Activated T-cell treated with anti-CD3 and anti-CD28 coated beads, Interleukin-2, amount 50 U/mL, for 72 hours (primary cell): ENCODE measurements around the gene FCGBP. TPM values are rescaled to one million over a fixed set of nuclear protein-coding genes. Genes with fewer than 3 reads are reported as not detected.
A peak's percentile ranks its signal among the peaks of the same experiment; 100 is the strongest.

ENCODE experiments used
- ATAC-seq, 2 donors: fragments of 150-1000 bp; cut with Tn5 transposase; replicated peaks in 1 of 2; 2 replicates each; pipeline ENCODE4 v1.10.0; 2021; ENCODE audit warnings: moderate library complexity in 2 of 2, mild to moderate bottlenecking in 1 of 2
- DNase-seq, 2 donors: peaks; one replicate each; pipeline ENCODE4 v3.0.0; 2021 to 2022; ENCODE audit warnings: mixed read lengths in 1 of 2
- H3K27ac Mint-ChIP-seq: one replicate; pipeline ENCODE4 v1.8.0; 2022; ENCODE audit warnings: mild to moderate bottlenecking, moderate library complexity, mixed read lengths
- H3K27me3 Mint-ChIP-seq: one replicate; pipeline ENCODE4 v1.8.0; 2022; ENCODE audit warnings: low read depth, mixed read lengths
- H3K36me3 Mint-ChIP-seq, 2 donors: one replicate each; pipeline ENCODE4 v1.8.0; 2022; ENCODE audit warnings: mixed read lengths in 2 of 2, mild to moderate bottlenecking in 1 of 2; ENCODE audit not compliant: insufficient read depth in 2 of 2
- H3K4me1 Mint-ChIP-seq: one replicate; pipeline ENCODE4 v1.8.0; 2022; ENCODE audit warnings: low read depth, mixed read lengths
- H3K4me3 Mint-ChIP-seq, 2 donors: one replicate each; pipeline ENCODE4 v1.8.0; 2022; ENCODE audit warnings: mild to moderate bottlenecking in 2 of 2, mixed read lengths in 2 of 2, moderate library complexity in 2 of 2
- H3K9me3 Mint-ChIP-seq, 2 donors: one replicate each; pipeline ENCODE4 v1.8.0; 2022; ENCODE audit warnings: mixed read lengths in 2 of 2
- total RNA-seq, 2 donors: library from RNA; stranded (reverse); gene quantifications; one replicate each; pipeline ENCODE4 v1.2.3, GENCODE V29; 2022

Gene FCGBP
- total RNA-seq, 2 donors from 2014 or later = 7.2 to 13.4 TPM

GRCh38 chr19:39940221-39940833 is 5.9 kb upstream of the FCGBP start:
- peaks cover 0 to 5% of the 10 kb centered on the region in 2 donors for H3K9me3 Mint-ChIP-seq
- H3K27me3 Mint-ChIP-seq = no peaks in the 10 kb centered on the region
- peak overlapping the region; percentile 87 for H3K27ac Mint-ChIP-seq
- DNase-seq = no peak
- H3K4me3 Mint-ChIP-seq = peak overlapping the region in 1 of 2 donors; percentile 77
- peaks cover 71% of the 10 kb centered on the region for H3K4me1 Mint-ChIP-seq
- no peak for ATAC-seq
- peaks cover 10 to 13% of the 10 kb centered on the region in 2 donors for H3K36me3 Mint-ChIP-seq

- DNase-seq = no peak
- peaks cover 0 to 5% of the 10 kb centered on the region in 2 donors for H3K9me3 Mint-ChIP-seq
- no peaks in the 10 kb centered on the region for H3K27me3 Mint-ChIP-seq
- peaks cover 10 to 13% of the 10 kb centered on the region in 2 donors for H3K36me3 Mint-ChIP-seq
- H3K27ac Mint-ChIP-seq = peak overlapping the region; percentile 64
- ATAC-seq = no peak
- no peak overlapping the region for H3K4me3 Mint-ChIP-seq
- H3K4me1 Mint-ChIP-seq = peaks cover 75% of the 10 kb centered on the region
Measured at GRCh38 chr19:39939556-39939955, 5.1 kb upstream of the FCGBP start.

GRCh38 chr19:39937787-39938186 is 3.4 kb upstream of the FCGBP start:
- H3K27ac Mint-ChIP-seq = peak overlapping the region; percentile 35
- H3K27me3 Mint-ChIP-seq = no peaks in the 10 kb centered on the region
- no peak for DNase-seq
- H3K9me3 Mint-ChIP-seq = peaks cover 0 to 5% of the 10 kb centered on the region in 2 donors
- H3K36me3 Mint-ChIP-seq = peaks cover 10 to 13% of the 10 kb centered on the region in 2 donors
- ATAC-seq = no peak
- peak overlapping the region in 1 of 2 donors; percentile 11 for H3K4me3 Mint-ChIP-seq
- peaks cover 67% of the 10 kb centered on the region for H3K4me1 Mint-ChIP-seq

GRCh38 chr19:39937094-39937720 is 2.8 kb upstream of the FCGBP start:
- H3K9me3 Mint-ChIP-seq = peaks cover 0 to 5% of the 10 kb centered on the region in 2 donors
- peaks cover 10 to 13% of the 10 kb centered on the region in 2 donors for H3K36me3 Mint-ChIP-seq
- ATAC-seq (peak; percentile 79 to 90), DNase-seq (peak; percentile 36 to 50)
- H3K27ac Mint-ChIP-seq = peak overlapping the region; percentile 86
- peaks cover 61% of the 10 kb centered on the region for H3K4me1 Mint-ChIP-seq
- peak overlapping the region; percentile 39 to 51 for H3K4me3 Mint-ChIP-seq
- H3K27me3 Mint-ChIP-seq = no peaks in the 10 kb centered on the region

GRCh38 chr19:39936622-39937021 is 2.2 kb upstream of the FCGBP start:
- H3K4me1 Mint-ChIP-seq = peaks cover 56% of the 10 kb centered on the region
- H3K4me3 Mint-ChIP-seq = peak overlapping the region; percentile 39 to 51
- DNase-seq (no peak), ATAC-seq (peak in 1 of 2 donors; percentile 24)
- peaks cover 10 to 12% of the 10 kb centered on the region in 2 donors for H3K36me3 Mint-ChIP-seq
- no peaks in the 10 kb centered on the region for H3K27me3 Mint-ChIP-seq
- H3K9me3 Mint-ChIP-seq = peaks cover 0 to 5% of the 10 kb centered on the region in 2 donors
- H3K27ac Mint-ChIP-seq = peak overlapping the region; percentile 86

DNA sequence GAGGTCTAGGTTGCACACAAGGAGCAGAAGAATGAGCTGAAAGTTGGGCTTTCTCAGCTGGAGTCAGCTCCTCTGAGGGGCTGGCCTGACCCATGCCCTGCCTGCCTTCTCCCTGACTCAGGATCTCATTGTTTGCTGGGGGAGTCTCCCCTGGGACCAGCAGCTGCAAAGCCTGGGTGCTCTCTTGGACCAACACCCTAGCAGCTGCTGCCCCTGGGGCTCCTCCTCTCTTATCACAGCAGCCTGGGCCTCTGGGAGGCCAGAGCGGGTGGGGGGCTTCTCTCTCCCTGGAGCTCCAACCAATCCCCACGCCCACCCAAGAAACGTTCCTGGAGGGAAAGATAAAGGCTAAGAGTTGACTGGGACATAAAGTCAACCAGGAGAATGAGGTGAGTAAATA is 1.6 kb upstream of the FCGBP start:
- H3K36me3 Mint-ChIP-seq = peaks cover 9 to 10% of the 10 kb centered on the region in 2 donors
- peaks cover 50% of the 10 kb centered on the region for H3K4me1 Mint-ChIP-seq
- H3K9me3 Mint-ChIP-seq = peaks cover 0 to 5% of the 10 kb centered on the region in 2 donors
- peak overlapping the region; percentile 33 to 49 for H3K4me3 Mint-ChIP-seq
- H3K27ac Mint-ChIP-seq = peak overlapping the region; percentile 9
- no peaks in the 10 kb centered on the region for H3K27me3 Mint-ChIP-seq
- DNase-seq (no peak), ATAC-seq (no peak)

- Mint-ChIP-seq H3K27me3 (no peaks in the 10 kb centered on the region), H3K27ac (peak overlapping the region; percentile 65), H3K4me1 (peaks cover 43% of the 10 kb centered on the region), H3K36me3 (peaks cover 2 to 3% of the 10 kb centered on the region in 2 donors), H3K4me3 (no peak overlapping the region), H3K9me3 (peaks cover 0 to 3% of the 10 kb centered on the region in 2 donors)
- ATAC-seq (no peak), DNase-seq (no peak)
Measured at GRCh38 chr19:39935364-39935661, 879 bp upstream of the FCGBP start.

DNA sequence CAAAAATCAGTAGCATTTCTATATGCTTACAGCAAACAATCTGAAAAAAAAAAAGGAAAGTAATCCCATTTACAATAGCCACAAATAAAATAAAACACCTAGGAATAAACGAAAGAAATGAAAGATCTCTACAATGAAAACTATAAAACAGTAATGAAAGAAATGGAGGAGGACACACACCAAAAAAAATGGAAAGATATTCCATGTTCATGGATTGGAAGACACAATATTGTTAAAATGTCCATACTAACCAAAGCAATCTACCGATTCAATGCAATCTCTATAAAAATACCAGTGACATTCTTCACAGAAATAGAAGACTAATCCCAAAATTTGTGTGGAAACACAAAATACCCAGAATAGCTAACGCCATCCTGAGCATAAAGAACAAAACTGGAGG is 4.7 kb downstream of the FCGBP start:
- Mint-ChIP-seq H3K27ac (no peak overlapping the region), H3K27me3 (no peaks in the 10 kb centered on the region), H3K9me3 (no peaks in the 10 kb centered on the region), H3K4me1 (peaks cover 20% of the 10 kb centered on the region), H3K4me3 (no peak overlapping the region), H3K36me3 (no peaks in the 10 kb centered on the region)
- ATAC-seq (no peak), DNase-seq (no peak)

- Mint-ChIP-seq H3K27me3 (no peaks in the 10 kb centered on the region), H3K4me3 (peak overlapping the region in 1 of 2 donors; percentile 76), H3K9me3 (no peaks in the 10 kb centered on the region), H3K27ac (peak overlapping the region; percentile 96), H3K4me1 (peaks cover 10% of the 10 kb centered on the region), H3K36me3 (no peaks in the 10 kb centered on the region)
- no peak for DNase-seq
- no peak for ATAC-seq
Measured at GRCh38 chr19:39928357-39928725, 6.1 kb downstream of the FCGBP start.

DNA sequence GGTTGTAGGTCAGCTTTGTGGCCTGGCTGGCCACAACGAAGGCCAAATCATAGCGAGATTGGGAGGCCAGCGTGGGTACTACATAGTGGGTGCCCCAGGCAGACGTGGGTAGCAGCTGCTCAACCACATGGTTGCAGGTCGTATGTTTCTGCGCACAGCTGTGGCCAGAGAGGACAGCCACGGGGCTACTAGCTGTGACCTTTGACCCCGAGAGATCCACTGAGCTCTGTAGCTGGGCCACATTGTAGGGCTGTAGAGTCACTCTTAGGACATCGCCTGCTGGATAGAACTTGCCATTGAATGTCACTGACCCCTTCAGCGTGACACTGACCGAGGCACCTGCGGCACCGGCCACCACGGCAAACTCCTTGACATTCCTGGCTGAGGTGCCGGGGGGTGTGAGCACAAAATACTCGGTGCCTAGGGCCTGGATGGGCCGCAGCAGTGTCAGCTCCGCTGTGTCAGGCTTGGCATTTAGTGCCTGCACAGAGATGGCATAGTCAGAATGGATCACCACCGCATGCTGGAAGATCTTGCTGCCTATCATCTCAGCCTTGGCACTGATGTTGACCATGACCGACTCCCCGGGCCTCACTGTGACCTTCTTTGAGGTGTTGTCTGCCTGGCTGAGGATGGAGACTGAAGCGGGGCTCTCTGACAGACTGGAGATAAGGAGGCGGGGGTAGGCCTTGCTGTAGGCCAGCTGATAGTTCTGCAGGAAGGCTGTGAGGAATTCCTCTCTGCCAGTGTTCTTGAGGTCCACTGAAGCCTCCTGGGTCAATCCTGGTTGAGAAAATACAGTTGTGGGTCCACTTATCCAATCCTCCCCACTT is 6.7 kb downstream of the FCGBP start:
- Mint-ChIP-seq H3K4me3 (peak overlapping the region in 1 of 2 donors; percentile 76), H3K9me3 (no peaks in the 10 kb centered on the region), H3K27ac (peak overlapping the region; percentile 96), H3K27me3 (no peaks in the 10 kb centered on the region), H3K36me3 (no peaks in the 10 kb centered on the region), H3K4me1 (peaks cover 10% of the 10 kb centered on the region)
- no peak for DNase-seq
- ATAC-seq = no peak

DNA sequence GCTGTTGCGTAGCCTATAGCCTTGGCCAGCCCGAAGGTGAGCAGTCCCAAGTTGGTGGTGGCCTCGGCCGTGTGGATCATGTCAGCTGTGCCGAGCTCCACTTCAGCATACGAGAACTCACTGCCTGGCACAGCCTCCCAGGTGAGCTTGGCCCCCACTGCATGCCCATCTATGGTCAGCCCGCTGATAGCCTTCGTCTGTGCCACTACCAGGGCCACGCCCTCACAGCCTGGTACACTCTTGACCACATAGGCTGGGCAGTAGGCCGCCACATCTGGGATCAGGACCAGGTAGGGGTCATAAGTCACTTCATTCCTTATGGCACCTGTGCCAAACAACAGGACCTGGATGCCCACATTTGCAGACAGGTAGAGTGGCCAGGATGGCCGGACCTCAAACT is 7.4 kb downstream of the FCGBP start:
- H3K36me3 Mint-ChIP-seq = no peaks in the 10 kb centered on the region
- no peak for ATAC-seq
- H3K4me1 Mint-ChIP-seq = peaks cover 10% of the 10 kb centered on the region
- H3K27me3 Mint-ChIP-seq = no peaks in the 10 kb centered on the region
- no peak for DNase-seq
- H3K9me3 Mint-ChIP-seq = no peaks in the 10 kb centered on the region
- H3K27ac Mint-ChIP-seq = no peak overlapping the region
- H3K4me3 Mint-ChIP-seq = no peak overlapping the region

GRCh38 chr19:39926170-39926760 is 8.2 kb downstream of the FCGBP start:
- Mint-ChIP-seq H3K9me3 (no peaks in the 10 kb centered on the region), H3K27ac (no peak overlapping the region), H3K4me3 (no peak overlapping the region), H3K4me1 (peaks cover 10% of the 10 kb centered on the region), H3K36me3 (no peaks in the 10 kb centered on the region), H3K27me3 (no peaks in the 10 kb centered on the region)
- DNase-seq (no peak), ATAC-seq (no peak)

- H3K4me1 Mint-ChIP-seq = peaks cover 10% of the 10 kb centered on the region
- DNase-seq = no peak
- H3K36me3 Mint-ChIP-seq = no peaks in the 10 kb centered on the region
- H3K9me3 Mint-ChIP-seq = no peaks in the 10 kb centered on the region
- no peak overlapping the region for H3K4me3 Mint-ChIP-seq
- no peak overlapping the region for H3K27ac Mint-ChIP-seq
- ATAC-seq = no peak
- H3K27me3 Mint-ChIP-seq = no peaks in the 10 kb centered on the region
Measured at GRCh38 chr19:39924952-39925351, 9.5 kb downstream of the FCGBP start.
